ENCODE measurements around the gene LRRD1. TPM values are rescaled to one million over a fixed set of nuclear protein-coding genes. Genes with fewer than 3 reads are reported as not detected.
"Not testable (repeated sequence)": the region's sequence is repeated elsewhere in the genome, so short reads cannot be mapped to it uniquely, and the experiment has no call there.

Gene LRRD1
- total RNA-seq, 6 experiments from 2014 or later = not detected

DNA sequence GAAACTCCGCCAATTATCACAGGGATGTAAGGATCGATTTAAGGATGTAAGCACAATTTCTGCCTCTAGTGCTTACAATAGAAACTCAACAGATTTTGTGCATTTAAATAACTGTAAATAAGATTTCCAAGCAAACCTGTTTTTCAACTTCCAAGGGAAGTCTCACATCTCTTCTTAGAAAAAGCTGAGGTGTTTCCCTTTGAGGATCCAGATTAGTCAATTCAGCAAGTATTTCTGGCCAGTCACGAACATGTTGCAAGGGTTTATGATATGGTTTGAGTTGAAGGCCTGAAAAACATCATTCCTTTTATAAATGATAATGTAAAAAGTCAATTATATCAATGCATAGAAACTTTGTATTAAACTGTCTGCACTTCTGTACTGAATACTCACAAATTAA is 42.8 kb upstream of the LRRD1 start:
- no peak for ATAC-seq
- no peak overlapping the region for H3K27ac ChIP-seq
- no peak for TF ChIP-seq POLR2A (IDR thresholded peaks at IDR 0.05)
- TF ChIP-seq, protein P1, sequence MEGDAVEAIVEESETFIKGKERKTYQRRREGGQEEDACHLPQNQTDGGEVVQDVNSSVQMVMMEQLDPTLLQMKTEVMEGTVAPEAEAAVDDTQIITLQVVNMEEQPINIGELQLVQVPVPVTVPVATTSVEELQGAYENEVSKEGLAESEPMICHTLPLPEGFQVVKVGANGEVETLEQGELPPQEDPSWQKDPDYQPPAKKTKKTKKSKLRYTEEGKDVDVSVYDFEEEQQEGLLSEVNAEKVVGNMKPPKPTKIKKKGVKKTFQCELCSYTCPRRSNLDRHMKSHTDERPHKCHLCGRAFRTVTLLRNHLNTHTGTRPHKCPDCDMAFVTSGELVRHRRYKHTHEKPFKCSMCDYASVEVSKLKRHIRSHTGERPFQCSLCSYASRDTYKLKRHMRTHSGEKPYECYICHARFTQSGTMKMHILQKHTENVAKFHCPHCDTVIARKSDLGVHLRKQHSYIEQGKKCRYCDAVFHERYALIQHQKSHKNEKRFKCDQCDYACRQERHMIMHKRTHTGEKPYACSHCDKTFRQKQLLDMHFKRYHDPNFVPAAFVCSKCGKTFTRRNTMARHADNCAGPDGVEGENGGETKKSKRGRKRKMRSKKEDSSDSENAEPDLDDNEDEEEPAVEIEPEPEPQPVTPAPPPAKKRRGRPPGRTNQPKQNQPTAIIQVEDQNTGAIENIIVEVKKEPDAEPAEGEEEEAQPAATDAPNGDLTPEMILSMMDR (IDR thresholded peaks at IDR 0.05) = no peak
- DNase-seq = no peak
- H3K9me3 ChIP-seq = no peaks in the 10 kb centered on the region
- intact Hi-C loops (cut with DNase I) = no loop called here
- no peaks in the 10 kb centered on the region for H3K27me3 ChIP-seq
- no peaks in the 10 kb centered on the region for H3K4me1 ChIP-seq
- no peak overlapping the region for H3K4me3 ChIP-seq
- peaks cover 0 to 87% (median 27%) of the 10 kb centered on the region in 4 donors for H3K36me3 ChIP-seq
- WGBS (ENCODE audit: insufficient coverage, low coverage, low lambda C conversion rate, missing lambda C conversion rate) = 92% methylated on average over 3 of the region's 3 CpGs

DNA sequence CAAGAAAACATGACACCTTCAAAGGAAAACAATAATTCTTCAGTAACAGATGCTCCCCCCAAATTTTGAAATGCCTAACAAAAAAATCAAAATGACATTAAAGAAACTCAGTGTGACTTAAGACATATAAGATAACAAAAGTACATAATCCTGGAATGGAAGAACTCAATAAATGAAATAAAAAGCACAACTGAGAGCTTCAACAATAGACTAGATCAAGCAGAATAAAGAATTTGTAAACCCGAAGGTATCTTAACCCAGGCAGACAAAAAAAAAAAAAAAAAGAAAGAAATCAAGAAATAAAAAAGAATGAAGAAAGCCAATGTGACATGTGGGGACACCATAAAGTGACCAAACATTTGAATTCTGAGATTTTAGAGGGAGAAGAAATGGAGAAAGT is 27.7 kb upstream of the LRRD1 start:
- ATAC-seq (no peak), DNase-seq (no peak)
- no peaks in the 10 kb centered on the region for H3K4me1 ChIP-seq
- no peak for TF ChIP-seq POLR2A (IDR thresholded peaks at IDR 0.05)
- TF ChIP-seq, protein P1 (IDR thresholded peaks at IDR 0.05) = no peak
- peaks cover 0 to 35% (median 8%) of the 10 kb centered on the region in 4 donors for H3K36me3 ChIP-seq
- no peaks in the 10 kb centered on the region for H3K27me3 ChIP-seq
- H3K4me3 ChIP-seq = no peak overlapping the region
- no peak overlapping the region for H3K27ac ChIP-seq
- H3K9me3 ChIP-seq = no peaks in the 10 kb centered on the region
- WGBS (ENCODE audit: insufficient coverage, low coverage, low lambda C conversion rate, missing lambda C conversion rate) = 80% methylated on average over 1 of the region's 1 CpG
- intact Hi-C loops (cut with DNase I) = no loop called here

DNA sequence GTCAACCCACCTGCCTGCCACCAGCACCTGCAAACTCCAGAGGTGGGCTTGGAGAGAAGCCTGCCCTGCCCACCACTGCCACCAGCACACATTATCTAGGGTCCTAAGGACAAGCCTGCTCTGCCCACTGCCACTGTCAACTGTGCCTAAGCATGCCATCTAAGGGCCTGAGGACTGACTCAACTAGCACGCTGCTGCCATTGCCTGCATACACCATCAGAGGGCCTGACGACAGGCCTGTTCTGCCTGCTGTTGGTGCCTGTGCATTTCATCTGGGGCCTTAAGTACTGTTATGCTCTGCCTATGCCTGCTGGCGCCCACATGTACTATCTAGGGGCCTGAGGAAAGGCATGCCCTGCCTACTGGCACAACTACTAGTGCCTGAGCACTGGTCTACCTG is 27.0 kb upstream of the LRRD1 start:
- no peak for DNase-seq
- intact Hi-C loops (cut with DNase I) = no loop called here
- TF ChIP-seq POLR2A (IDR thresholded peaks at IDR 0.05) = no peak
- TF ChIP-seq, protein P1 (IDR thresholded peaks at IDR 0.05) = no peak
- H3K36me3 ChIP-seq = peaks cover 0 to 33% (median 8%) of the 10 kb centered on the region in 4 donors
- no peaks in the 10 kb centered on the region for H3K4me1 ChIP-seq
- no peak overlapping the region for H3K27ac ChIP-seq
- no peaks in the 10 kb centered on the region for H3K27me3 ChIP-seq
- H3K4me3 ChIP-seq = no peak overlapping the region
- no peak for ATAC-seq
- no CpG with 5 or more reads among the region's 3 CpGs for WGBS (ENCODE audit: insufficient coverage, low coverage, low lambda C conversion rate, missing lambda C conversion rate)
- H3K9me3 ChIP-seq = no peaks in the 10 kb centered on the region

DNA sequence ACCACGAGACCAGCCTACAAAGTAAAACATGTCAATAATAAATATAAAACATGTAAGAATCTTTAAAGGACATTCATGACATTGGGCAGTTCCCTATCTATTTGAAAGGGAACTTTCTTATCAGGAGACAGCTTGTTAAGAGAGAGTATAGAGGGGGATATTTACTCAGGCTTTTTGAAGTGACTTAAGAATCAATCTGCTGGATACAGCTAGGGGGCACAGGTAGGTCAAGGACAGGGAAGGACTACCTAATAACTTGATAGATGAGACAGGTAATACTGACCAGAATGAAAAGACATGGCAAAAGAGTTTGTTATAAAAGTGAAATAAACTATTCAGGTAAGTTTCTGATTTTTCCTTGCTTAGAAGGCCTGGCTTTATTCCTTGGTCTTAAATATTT is 21.8 kb upstream of the LRRD1 start:
- no peak for DNase-seq
- H3K36me3 ChIP-seq = peaks cover 0 to 41% (median 8%) of the 10 kb centered on the region in 4 donors
- WGBS (ENCODE audit: insufficient coverage, low coverage, low lambda C conversion rate, missing lambda C conversion rate) = 100% methylated on average over 1 of the region's 1 CpG
- intact Hi-C loops (cut with DNase I) = no loop called here
- H3K27me3 ChIP-seq = no peaks in the 10 kb centered on the region
- no peak overlapping the region for H3K4me3 ChIP-seq
- H3K4me1 ChIP-seq = no peaks in the 10 kb centered on the region
- H3K9me3 ChIP-seq = no peaks in the 10 kb centered on the region
- ATAC-seq = no peak
- H3K27ac ChIP-seq = no peak overlapping the region
- TF ChIP-seq, protein P1 (IDR thresholded peaks at IDR 0.05) = no peak
- no peak for TF ChIP-seq POLR2A (IDR thresholded peaks at IDR 0.05)

DNA sequence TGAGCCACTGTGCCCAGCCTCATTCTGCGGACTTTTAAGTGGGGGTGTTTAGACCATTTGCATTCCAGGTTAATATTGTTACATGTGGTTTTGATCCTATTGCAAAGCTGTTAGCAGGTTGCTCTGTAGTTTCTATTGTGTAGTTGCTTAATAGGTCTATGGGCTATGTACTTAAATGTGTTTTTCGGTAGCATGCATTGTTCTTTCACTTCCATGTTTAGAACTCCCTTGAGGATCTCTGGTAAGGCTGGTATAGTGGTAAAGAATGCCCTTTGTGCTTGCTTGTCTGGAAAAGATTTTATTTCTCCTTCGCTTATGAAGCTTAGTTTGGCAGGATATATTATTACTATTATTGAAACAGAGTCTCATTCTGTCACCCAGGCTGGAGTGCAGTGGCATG is 13.4 kb upstream of the LRRD1 start:
- Histone ChIP-seq H3K27ac (no peak overlapping the region), H3K4me3 (no peak overlapping the region), H3K27me3 (no peaks in the 10 kb centered on the region), H3K9me3 (peaks cover 0 to 12% (median 0%) of the 10 kb centered on the region in 4 donors), H3K4me1 (no peaks in the 10 kb centered on the region), H3K36me3 (no peaks in the 10 kb centered on the region)
- TF ChIP-seq, protein P1 (IDR thresholded peaks at IDR 0.05) = no peak
- TF ChIP-seq POLR2A (IDR thresholded peaks at IDR 0.05) = no peak
- intact Hi-C loops (cut with DNase I) = no loop called here
- 95% methylated on average over 3 of the region's 3 CpGs for WGBS (ENCODE audit: insufficient coverage, low coverage, low lambda C conversion rate, missing lambda C conversion rate)
- DNase-seq (no peak), ATAC-seq (no peak)

DNA sequence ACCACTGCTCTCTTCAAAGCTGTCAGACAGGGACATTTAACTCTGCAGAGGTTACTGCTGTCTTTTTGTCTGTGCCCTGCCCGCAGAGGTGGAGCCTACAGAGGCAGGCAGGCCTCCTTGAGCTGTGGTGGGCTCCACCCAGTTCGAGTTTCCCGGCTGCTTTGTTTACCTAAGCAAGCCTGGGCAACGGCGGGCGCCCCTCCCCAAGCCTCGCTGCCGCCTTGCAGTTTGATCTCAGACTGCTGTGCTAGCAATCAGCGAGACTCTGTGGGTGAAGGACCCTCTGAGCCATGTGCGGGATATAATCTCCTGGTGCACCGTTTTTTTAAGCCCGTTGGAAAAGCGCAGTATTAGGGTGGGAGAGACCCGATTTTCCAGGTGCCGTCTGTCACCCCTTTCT is 10.3 kb upstream of the LRRD1 start:
- H3K27me3 ChIP-seq; intact Hi-C loops (cut with DNase I); DNase-seq; H3K36me3 ChIP-seq; H3K4me3 ChIP-seq; H3K27ac ChIP-seq; H3K4me1 ChIP-seq; ATAC-seq: not testable (repeated sequence)
- peaks cover 0 to 12% (median 0%) of the 10 kb centered on the region in 4 donors for H3K9me3 ChIP-seq
- 100% methylated on average over 5 of the region's 15 CpGs for WGBS (ENCODE audit: insufficient coverage, low coverage, low lambda C conversion rate, missing lambda C conversion rate)

DNA sequence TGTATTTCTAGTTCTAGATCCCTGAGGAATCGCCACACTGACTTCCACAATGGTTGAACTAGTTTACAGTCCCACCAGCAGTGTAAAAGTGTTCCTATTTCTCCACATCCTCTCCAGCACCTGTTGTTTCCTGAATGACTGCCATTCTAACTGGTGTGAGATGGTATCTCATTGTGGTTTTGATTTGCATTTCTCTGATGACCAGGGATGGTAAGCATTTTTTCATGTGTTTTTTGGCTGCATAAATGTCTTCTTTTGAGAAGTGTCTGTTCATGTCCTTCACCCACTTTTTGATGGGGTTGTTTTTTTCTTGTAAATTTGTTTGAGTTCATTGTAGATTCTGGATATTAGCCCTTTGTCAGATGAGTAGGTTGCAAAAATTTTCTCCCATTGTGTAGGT is 5.4 kb upstream of the LRRD1 start:
- ATAC-seq; H3K27ac ChIP-seq; H3K4me1 ChIP-seq; H3K27me3 ChIP-seq; H3K4me3 ChIP-seq; DNase-seq; H3K9me3 ChIP-seq; intact Hi-C loops (cut with DNase I); H3K36me3 ChIP-seq: not testable (repeated sequence)
- 80% methylated on average over 1 of the region's 1 CpG for whole genome bisulfite sequencing (ENCODE audit: insufficient coverage, low coverage, low lambda C conversion rate, missing lambda C conversion rate)
